Suprapubic skin (tissue), 3 donors: ENCODE results near the gene ANTXR2.

Experiments used
- CTCF ChIP-seq, 2 donors: fragments of 200-600 bp in 1 of 2; fragments of 450-650 bp in 1 of 2; sonication (generic) in 1 of 2; IDR thresholded peaks; one replicate each; pipeline ENCODE4 v1.5.1; 2016 to 2019; ENCODE audit warnings: antibody characterized with exemption in 2 of 2, mild to moderate bottlenecking in 1 of 2, moderate library complexity in 1 of 2
- EP300 ChIP-seq: sonication (generic); formaldehyde crosslinking; IDR thresholded peaks from one replicate; pipeline ENCODE4 v1.6.1; 2017; ENCODE audit warnings: antibody characterized with exemption

GRCh38 chr4:79982601-79983322 lies 90.3 kb downstream of the ANTXR2 start:
- no peak for TF ChIP-seq CTCF (IDR thresholded peaks at IDR 0.05)
- TF ChIP-seq EP300 = no peak
